Caco-2 (cell line): Measurements from ENCODE around the gene C12orf54. TPM values are rescaled to one million over a fixed set of nuclear protein-coding genes. Genes with fewer than 3 reads are reported as not detected.

Experiments
- BruUV-seq: library from RNA; stranded (reverse); fragments of 400-500 nt; replicated peaks from 2 replicates; lab custom pipeline; 2021; lab: Mats Ljungman, UMichigan
- CTCF ChIA-PET: fragments of 300-600 bp; sonication (Branson Sonifier 250); formaldehyde crosslinking; loops from one replicate; lab custom pipeline; 2022; ENCODE audit warnings: antibody characterized with exemption; lab: Charles Lee
- POLR2A ChIA-PET: fragments of 300-600 bp; sonication (Branson Sonifier 250); formaldehyde crosslinking; loops from one replicate; lab custom pipeline; 2022; ENCODE audit warnings: antibody characterized with exemption; lab: Charles Lee
- DNase-seq, 2 experiments: peaks; one replicate each; pipeline versions ENCODE4 v3.0.0 to v3.0.0-alpha.2; 2020 to 2022
- H3K27me3 ChIP-seq: replicated peaks from 2 replicates; pipeline ENCODE4 v1.6.0; 2011; ENCODE audit warnings: low read length; ENCODE audit not compliant: control insufficient read depth, insufficient read depth
- H3K36me3 ChIP-seq: 2 replicates; pipeline ENCODE4 v1.5.1; 2011; ENCODE audit warnings: low read length; ENCODE audit not compliant: control insufficient read depth, insufficient read depth
- H3K4me1 ChIP-seq: fragments of 250-450 bp; sonication (Bioruptor Pico); 2 replicates; pipeline ENCODE4 v1.5.1; 2020; ENCODE audit warnings: mild to moderate bottlenecking
- H3K4me3 ChIP-seq: 2 replicates; pipeline ENCODE4 v1.5.1; 2011; ENCODE audit warnings: low read depth, mild to moderate bottlenecking, control low read depth, low read length
- H3K9me3 ChIP-seq: fragments of 250-450 bp; sonication (Bioruptor Pico); 2 replicates; pipeline ENCODE4 v1.5.1; 2020; ENCODE audit warnings: mild to moderate bottlenecking, moderate library complexity
- H3K27ac Mint-ChIP-seq: one replicate; pipeline ENCODE4 v1.8.0; 2022; ENCODE audit warnings: mixed read lengths; ENCODE audit not compliant: unreplicated experiment
- H3K27me3 Mint-ChIP-seq: one replicate; pipeline ENCODE4 v1.8.0; 2022; ENCODE audit warnings: mixed read lengths; ENCODE audit not compliant: insufficient read depth, unreplicated experiment
- H3K36me3 Mint-ChIP-seq: one replicate; pipeline ENCODE4 v1.8.0; 2022; ENCODE audit warnings: mild to moderate bottlenecking, mixed read lengths; ENCODE audit not compliant: insufficient read depth, unreplicated experiment
- H3K4me1 Mint-ChIP-seq: one replicate; pipeline ENCODE4 v1.8.0; 2022; ENCODE audit warnings: low read depth, mixed read lengths; ENCODE audit not compliant: unreplicated experiment
- H3K4me3 Mint-ChIP-seq: one replicate; pipeline ENCODE4 v1.8.0; 2022; ENCODE audit warnings: mild to moderate bottlenecking, moderate library complexity, mixed read lengths; ENCODE audit not compliant: unreplicated experiment
- H3K9me3 Mint-ChIP-seq: one replicate; pipeline ENCODE4 v1.8.0; 2022; ENCODE audit warnings: mixed read lengths; ENCODE audit not compliant: unreplicated experiment
- intact Hi-C: fragments of 100-400 bp; cut with micrococcal nuclease; formaldehyde crosslinking; loops from one replicate; pipeline ENCODE4 v1.10.0; 2022; ENCODE audit not compliant: unreplicated experiment
- total RNA-seq: library from RNA; stranded (reverse); gene quantifications from 2 replicates; pipeline ENCODE4 v1.2.3, GENCODE V29; 2022
- TF ChIP-seq, protein P1 (sequence below), 2 experiments: fragments of 200-600 bp in 1 of 2; IDR thresholded peaks; 1 replicate in 1 of 2; 2 replicates in 1 of 2; pipeline versions ENCODE4 v1.5.1 to v1.8.0; 2011 to 2022; ENCODE audit warnings: antibody characterized with exemption in 1 of 2, control low read depth in 1 of 2, inconsistent platforms in 1 of 2, low read depth in 1 of 2, low read length in 1 of 2, mild to moderate bottlenecking in 1 of 2, moderate library complexity in 1 of 2; ENCODE audit not compliant: insufficient read depth in 1 of 2, severe bottlenecking in 1 of 2, unreplicated experiment in 1 of 2

Gene C12orf54
- total RNA-seq, 1 experiment from 2014 or later: not detected

DNA sequence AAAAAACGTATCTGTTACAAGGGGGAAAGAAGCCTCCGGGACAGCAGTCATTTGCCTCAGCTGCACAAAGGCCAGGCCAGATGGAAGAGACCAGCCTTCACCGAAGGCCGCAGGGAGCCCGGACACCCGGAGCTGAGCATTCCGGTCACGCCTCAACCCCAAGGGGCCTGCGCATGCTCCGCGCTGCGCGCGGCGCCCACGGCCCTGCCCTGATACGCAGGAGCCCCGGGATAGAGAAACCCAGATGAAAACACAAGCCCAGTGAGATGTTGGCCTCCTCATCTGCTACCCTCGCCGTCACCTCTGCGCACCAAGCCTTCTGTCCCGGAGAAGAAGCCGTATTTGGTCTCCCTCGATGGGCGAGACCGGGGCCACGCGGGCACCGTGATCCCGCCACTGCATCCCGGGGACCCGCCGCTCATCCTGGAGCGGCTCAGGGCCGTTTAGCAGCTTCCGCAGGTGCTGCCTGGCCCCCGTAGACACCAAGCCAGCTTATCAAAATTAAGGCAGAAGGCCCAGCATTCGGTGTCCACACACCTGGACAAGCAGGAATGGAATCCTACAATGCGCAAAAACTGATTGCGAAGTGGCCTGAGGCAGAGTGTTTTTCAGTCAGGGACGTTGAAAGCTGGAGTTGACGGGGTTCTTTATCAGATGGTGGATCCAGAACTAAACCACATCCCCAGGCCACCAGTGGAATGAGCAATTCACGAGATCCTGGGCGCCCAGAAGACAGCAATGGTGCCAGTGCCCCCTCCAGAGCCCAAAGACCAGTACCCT lies 45.8 kb downstream of the C12orf54 start:
- Histone ChIP-seq H3K4me1 (no peaks in the 10 kb centered on the region), H3K4me3 (no peak overlapping the region), H3K9me3 (no peaks in the 10 kb centered on the region), H3K27me3 (no peaks in the 10 kb centered on the region), H3K36me3 (no peaks in the 10 kb centered on the region)
- CTCF ChIA-PET: no interaction called here
- intact Hi-C loops: no loop called here
- H3K36me3 Mint-ChIP-seq: no peaks in the 10 kb centered on the region
- POLR2A ChIA-PET: no interaction called here
- no peak overlapping the region for H3K4me3 Mint-ChIP-seq
- H3K9me3 Mint-ChIP-seq: no peaks in the 10 kb centered on the region
- no peaks in the 10 kb centered on the region for H3K4me1 Mint-ChIP-seq
- no TSS peak for BruUV-seq
- H3K27me3 Mint-ChIP-seq: peaks cover 11% of the 10 kb centered on the region
- no peak overlapping the region for H3K27ac Mint-ChIP-seq
- no peak for DNase-seq
- TF ChIP-seq, protein P1, sequence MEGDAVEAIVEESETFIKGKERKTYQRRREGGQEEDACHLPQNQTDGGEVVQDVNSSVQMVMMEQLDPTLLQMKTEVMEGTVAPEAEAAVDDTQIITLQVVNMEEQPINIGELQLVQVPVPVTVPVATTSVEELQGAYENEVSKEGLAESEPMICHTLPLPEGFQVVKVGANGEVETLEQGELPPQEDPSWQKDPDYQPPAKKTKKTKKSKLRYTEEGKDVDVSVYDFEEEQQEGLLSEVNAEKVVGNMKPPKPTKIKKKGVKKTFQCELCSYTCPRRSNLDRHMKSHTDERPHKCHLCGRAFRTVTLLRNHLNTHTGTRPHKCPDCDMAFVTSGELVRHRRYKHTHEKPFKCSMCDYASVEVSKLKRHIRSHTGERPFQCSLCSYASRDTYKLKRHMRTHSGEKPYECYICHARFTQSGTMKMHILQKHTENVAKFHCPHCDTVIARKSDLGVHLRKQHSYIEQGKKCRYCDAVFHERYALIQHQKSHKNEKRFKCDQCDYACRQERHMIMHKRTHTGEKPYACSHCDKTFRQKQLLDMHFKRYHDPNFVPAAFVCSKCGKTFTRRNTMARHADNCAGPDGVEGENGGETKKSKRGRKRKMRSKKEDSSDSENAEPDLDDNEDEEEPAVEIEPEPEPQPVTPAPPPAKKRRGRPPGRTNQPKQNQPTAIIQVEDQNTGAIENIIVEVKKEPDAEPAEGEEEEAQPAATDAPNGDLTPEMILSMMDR (IDR thresholded peaks at IDR 0.05; ENCODE audit: insufficient read depth in 1 of 2, low read depth in 1 of 2, low read length in 1 of 2, severe bottlenecking in 1 of 2, unreplicated experiment in 1 of 2): no peak

DNA sequence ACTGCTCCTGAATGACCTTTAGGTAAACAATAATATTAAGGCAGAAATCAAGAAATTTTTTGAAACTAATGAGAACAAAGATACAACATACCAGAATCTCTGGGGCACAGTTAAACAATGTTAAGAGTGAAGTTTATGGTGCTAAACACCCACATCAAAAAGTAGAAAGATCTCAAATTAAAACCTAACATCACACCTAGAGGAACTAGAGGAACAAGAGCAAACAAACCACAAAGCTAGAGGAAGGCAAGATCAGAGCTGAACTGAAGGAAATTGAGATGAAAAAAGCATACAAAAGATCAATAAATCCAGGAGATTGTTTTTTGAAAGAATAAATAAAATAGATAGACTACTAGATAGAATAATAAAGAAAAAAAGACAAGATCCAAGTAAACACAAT lies 50.3 kb downstream of the C12orf54 start:
- CTCF ChIA-PET: no interaction called here

DNA sequence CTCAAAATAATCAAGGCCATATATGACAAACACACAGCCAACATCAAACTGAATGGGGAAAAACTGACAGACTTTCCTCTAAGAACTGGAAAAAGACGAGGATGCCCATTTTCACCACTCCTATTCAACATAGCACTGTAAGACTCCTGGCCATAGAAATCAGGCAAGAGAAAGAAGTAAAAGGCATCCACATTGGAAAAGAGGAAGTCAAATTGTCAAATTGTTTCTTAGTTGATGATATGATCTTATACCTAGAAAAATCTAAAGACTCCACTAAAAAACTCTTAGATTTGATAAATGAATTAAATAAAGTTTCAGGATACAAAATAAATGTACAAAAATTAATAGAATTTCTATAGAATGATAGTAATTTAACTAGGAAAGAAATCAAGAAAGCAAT lies 54.3 kb downstream of the C12orf54 start:
- CTCF ChIA-PET: no interaction called here
- H3K27me3 Mint-ChIP-seq: peaks cover 8% of the 10 kb centered on the region

More for the DNA sequence above, 50.3 kb downstream of the C12orf54 start:
- Mint-ChIP-seq H3K36me3 (no peaks in the 10 kb centered on the region), H3K4me3 (no peak overlapping the region), H3K27ac (no peak overlapping the region), H3K9me3 (no peaks in the 10 kb centered on the region), H3K27me3 (peaks cover 11% of the 10 kb centered on the region), H3K4me1 (no peaks in the 10 kb centered on the region)
- Histone ChIP-seq H3K9me3 (peaks cover 9% of the 10 kb centered on the region), H3K36me3 (no peaks in the 10 kb centered on the region), H3K4me1 (no peaks in the 10 kb centered on the region), H3K27me3 (no peaks in the 10 kb centered on the region), H3K4me3 (no peak overlapping the region)
- no peak for DNase-seq
- POLR2A ChIA-PET: no interaction called here
- no TSS peak for BruUV-seq
- TF ChIP-seq, protein P1 (IDR thresholded peaks at IDR 0.05; ENCODE audit: insufficient read depth in 1 of 2, low read depth in 1 of 2, low read length in 1 of 2, severe bottlenecking in 1 of 2, unreplicated experiment in 1 of 2): no peak
- intact Hi-C loops: no loop called here

More for the DNA sequence above, 54.3 kb downstream of the C12orf54 start:
- Histone ChIP-seq H3K36me3 (no peaks in the 10 kb centered on the region), H3K4me3 (no peak overlapping the region), H3K27me3 (no peaks in the 10 kb centered on the region), H3K9me3 (peaks cover 9% of the 10 kb centered on the region), H3K4me1 (no peaks in the 10 kb centered on the region)
- DNase-seq: no peak
- TF ChIP-seq, protein P1 (IDR thresholded peaks at IDR 0.05; ENCODE audit: insufficient read depth in 1 of 2, low read depth in 1 of 2, low read length in 1 of 2, severe bottlenecking in 1 of 2, unreplicated experiment in 1 of 2): no peak
- no peaks in the 10 kb centered on the region for H3K4me1 Mint-ChIP-seq
- H3K9me3 Mint-ChIP-seq: no peaks in the 10 kb centered on the region
- POLR2A ChIA-PET: no interaction called here
- no peak overlapping the region for H3K27ac Mint-ChIP-seq
- no peaks in the 10 kb centered on the region for H3K36me3 Mint-ChIP-seq
- intact Hi-C loops: no loop called here
- no TSS peak for BruUV-seq
- H3K4me3 Mint-ChIP-seq: no peak overlapping the region
